Measurements from ENCODE around the gene DDX42.

- TF ChIP-seq PAX8 (CRISPR knock-in tag; IDR thresholded peaks at IDR 0.05; ENCODE audit: borderline replicate concordance) = peak; percentile 94
- TF ChIP-seq ZNF879 (CRISPR knock-in tag; IDR thresholded peaks at IDR 0.05) = peak; percentile 47; the same call in 1 of the 2 replicates
- TF ChIP-seq ARNT (IDR thresholded peaks at IDR 0.05) = no peak
Measured at GRCh38 chr17:63842540-63843386, 68.8 kb downstream of the DDX42 start, which contains the start of gene SMARCD2.
